ENCODE data around the gene OR13C9.

DNA sequence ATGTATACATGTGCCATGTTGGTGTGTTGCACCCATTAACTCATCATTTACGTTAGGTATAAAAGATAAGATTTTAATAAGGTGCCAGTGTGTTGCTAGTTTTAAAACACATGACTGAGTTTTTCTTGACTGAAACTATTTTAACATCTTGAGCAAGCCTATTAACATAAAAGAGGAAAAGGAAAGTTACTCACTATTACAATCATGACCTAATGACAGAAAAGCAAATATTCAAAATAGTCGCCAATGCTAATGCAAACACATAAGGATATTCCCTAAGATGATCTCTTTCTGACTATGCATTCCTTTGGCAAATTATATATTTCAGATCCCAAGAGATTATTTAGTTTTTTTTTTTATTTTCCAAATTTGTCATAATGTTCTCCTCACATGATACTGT, 6.8 kb downstream of the OR13C9 start:
- TF ChIP-seq, protein P1, sequence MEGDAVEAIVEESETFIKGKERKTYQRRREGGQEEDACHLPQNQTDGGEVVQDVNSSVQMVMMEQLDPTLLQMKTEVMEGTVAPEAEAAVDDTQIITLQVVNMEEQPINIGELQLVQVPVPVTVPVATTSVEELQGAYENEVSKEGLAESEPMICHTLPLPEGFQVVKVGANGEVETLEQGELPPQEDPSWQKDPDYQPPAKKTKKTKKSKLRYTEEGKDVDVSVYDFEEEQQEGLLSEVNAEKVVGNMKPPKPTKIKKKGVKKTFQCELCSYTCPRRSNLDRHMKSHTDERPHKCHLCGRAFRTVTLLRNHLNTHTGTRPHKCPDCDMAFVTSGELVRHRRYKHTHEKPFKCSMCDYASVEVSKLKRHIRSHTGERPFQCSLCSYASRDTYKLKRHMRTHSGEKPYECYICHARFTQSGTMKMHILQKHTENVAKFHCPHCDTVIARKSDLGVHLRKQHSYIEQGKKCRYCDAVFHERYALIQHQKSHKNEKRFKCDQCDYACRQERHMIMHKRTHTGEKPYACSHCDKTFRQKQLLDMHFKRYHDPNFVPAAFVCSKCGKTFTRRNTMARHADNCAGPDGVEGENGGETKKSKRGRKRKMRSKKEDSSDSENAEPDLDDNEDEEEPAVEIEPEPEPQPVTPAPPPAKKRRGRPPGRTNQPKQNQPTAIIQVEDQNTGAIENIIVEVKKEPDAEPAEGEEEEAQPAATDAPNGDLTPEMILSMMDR (IDR thresholded peaks at IDR 0.05) = no peak
- TF ChIP-seq POLR2A (IDR thresholded peaks at IDR 0.05) (no peak), POLR2AphosphoS5 (IDR thresholded peaks at IDR 0.05) (no peak)
